ENCODE results near the gene SPG11. TPM values are rescaled to one million over a fixed set of nuclear protein-coding genes. Genes with fewer than 3 reads are reported as not detected.
A peak's percentile ranks its signal among the peaks of the same experiment; 100 is the strongest.

SPG11 gene
- total RNA-seq, 1 donor, result 80.7 TPM

GRCh38 chr15:44585633-44586032 is 77.8 kb downstream of the SPG11 start:
- DNase-seq (ENCODE audit: low read depth), result no peak
- TF ChIP-seq CTCF (IDR thresholded peaks at IDR 0.05; ENCODE audit: insufficient read depth, low read depth, low read length), result no peak
- H3K4me3 ChIP-seq (ENCODE audit: low read depth, low read length), result no peak overlapping the region

GRCh38 chr15:44584162-44584749 is 79.2 kb downstream of the SPG11 start:
- peak; percentile 49 for TF ChIP-seq CTCF (IDR thresholded peaks at IDR 0.05; ENCODE audit: insufficient read depth, low read depth, low read length)
- DNase-seq (ENCODE audit: low read depth), result peak; percentile 19
- H3K4me3 ChIP-seq (ENCODE audit: low read depth, low read length), result no peak overlapping the region

GRCh38 chr15:44580105-44580504 is 83.4 kb downstream of the SPG11 start:
- H3K4me3 ChIP-seq (ENCODE audit: low read depth, low read length), result no peak overlapping the region
- no peak for DNase-seq (ENCODE audit: low read depth)
- TF ChIP-seq CTCF (IDR thresholded peaks at IDR 0.05; ENCODE audit: insufficient read depth, low read depth, low read length), result no peak

- no peak for TF ChIP-seq CTCF (IDR thresholded peaks at IDR 0.05; ENCODE audit: insufficient read depth, low read depth, low read length)
- no peak for DNase-seq (ENCODE audit: low read depth)
- H3K4me3 ChIP-seq (ENCODE audit: low read depth, low read length), result no peak overlapping the region
Measured at GRCh38 chr15:44574734-44575133, 88.7 kb downstream of the SPG11 start.

- TF ChIP-seq CTCF (IDR thresholded peaks at IDR 0.05; ENCODE audit: insufficient read depth, low read depth, low read length), result no peak
- no peak overlapping the region for H3K4me3 ChIP-seq (ENCODE audit: low read depth, low read length)
- no peak for DNase-seq (ENCODE audit: low read depth)
Measured at GRCh38 chr15:44573386-44573785, 90.1 kb downstream of the SPG11 start.

- no peak for DNase-seq (ENCODE audit: low read depth)
- TF ChIP-seq CTCF (IDR thresholded peaks at IDR 0.05; ENCODE audit: insufficient read depth, low read depth, low read length), result no peak
Measured at GRCh38 chr15:44570361-44570760, 93.1 kb downstream of the SPG11 start.

GRCh38 chr15:44569316-44569715 is 94.1 kb downstream of the SPG11 start:
- no peak overlapping the region for H3K4me3 ChIP-seq (ENCODE audit: low read depth, low read length)
- no peak for TF ChIP-seq CTCF (IDR thresholded peaks at IDR 0.05; ENCODE audit: insufficient read depth, low read depth, low read length)
- DNase-seq (ENCODE audit: low read depth), result no peak

More at GRCh38 chr15:44570361-44570760, 93.1 kb downstream of the SPG11 start:
- no peak overlapping the region for H3K4me3 ChIP-seq (ENCODE audit: low read depth, low read length)

Data from fibroblast of villous mesenchyme (primary cell).